ENCODE data around the gene MGAT3.

MGAT3 gene

GRCh38 chr22:39431216-39431801, 25.5 kb upstream of the MGAT3 start:
- no peaks in the 10 kb centered on the region for H4K20me1 ChIP-seq (ENCODE audit: low read depth, low read length)
- H3K9me2 ChIP-seq (replicated peaks; ENCODE audit: insufficient read depth, low read length) = no peaks in the 10 kb centered on the region
- H3K4me2 ChIP-seq (ENCODE audit: low read depth, low read length, poor library complexity, severe bottlenecking) = no peak overlapping the region
- H3K36me3 ChIP-seq (ENCODE audit: low read length) = no peaks in the 10 kb centered on the region
- H3F3A ChIP-seq (ENCODE audit: insufficient read depth) = 0 out of 2 replicates have a peak, but pooled peaks cover 1% of the 10 kb centered on the region
- no peak overlapping the region for H3K4me3 ChIP-seq (ENCODE audit: insufficient read depth, low read length, poor library complexity, severe bottlenecking)
- H3K9ac ChIP-seq (ENCODE audit: low read length) = no peak overlapping the region
- no peak overlapping the region for H2AFZ ChIP-seq (ENCODE audit: low read depth, low read length, severe bottlenecking)
- no peaks in the 10 kb centered on the region for H3K27me3 ChIP-seq (ENCODE audit: low read length)
- H3K27ac ChIP-seq (ENCODE audit: low read depth, low read length) = no peak overlapping the region
- TF ChIP-seq EZH2phosphoT487 (conservative IDR thresholded peaks at IDR 0.05; ENCODE audit: low read length) = no peak
- no peak for TF ChIP-seq CTCF (IDR thresholded peaks at IDR 0.05; ENCODE audit: insufficient read depth, low read length, poor library complexity, severe bottlenecking)
- no peaks in the 10 kb centered on the region for H3K79me2 ChIP-seq (ENCODE audit: insufficient read depth, low read length)
- no peaks in the 10 kb centered on the region for H3K9me3 ChIP-seq (ENCODE audit: insufficient read depth, low read length)

- H3K4me3 ChIP-seq (ENCODE audit: insufficient read depth, low read length, poor library complexity, severe bottlenecking) = no peak overlapping the region
- 0 out of 2 replicates have a peak, but pooled peaks cover 2% of the 10 kb centered on the region for H3F3A ChIP-seq (ENCODE audit: insufficient read depth)
- H2AFZ ChIP-seq (ENCODE audit: low read depth, low read length, severe bottlenecking) = no peak overlapping the region
- no peak overlapping the region for H3K27ac ChIP-seq (ENCODE audit: low read depth, low read length)
- no peaks in the 10 kb centered on the region for H3K9me3 ChIP-seq (ENCODE audit: insufficient read depth, low read length)
- no peaks in the 10 kb centered on the region for H3K9me2 ChIP-seq (replicated peaks; ENCODE audit: insufficient read depth, low read length)
- no peak overlapping the region for H3K9ac ChIP-seq (ENCODE audit: low read length)
- no peaks in the 10 kb centered on the region for H3K36me3 ChIP-seq (ENCODE audit: low read length)
- H4K20me1 ChIP-seq (ENCODE audit: low read depth, low read length) = no peaks in the 10 kb centered on the region
- no peak overlapping the region for H3K4me2 ChIP-seq (ENCODE audit: low read depth, low read length, poor library complexity, severe bottlenecking)
- no peaks in the 10 kb centered on the region for H3K27me3 ChIP-seq (ENCODE audit: low read length)
- H3K79me2 ChIP-seq (ENCODE audit: insufficient read depth, low read length) = no peaks in the 10 kb centered on the region
- TF ChIP-seq EZH2phosphoT487 (conservative IDR thresholded peaks at IDR 0.05; ENCODE audit: low read length) (no peak), CTCF (IDR thresholded peaks at IDR 0.05; ENCODE audit: insufficient read depth, low read length, poor library complexity, severe bottlenecking) (no peak)
Observed at GRCh38 chr22:39431821-39432251, 25.0 kb upstream of the MGAT3 start.

DNA sequence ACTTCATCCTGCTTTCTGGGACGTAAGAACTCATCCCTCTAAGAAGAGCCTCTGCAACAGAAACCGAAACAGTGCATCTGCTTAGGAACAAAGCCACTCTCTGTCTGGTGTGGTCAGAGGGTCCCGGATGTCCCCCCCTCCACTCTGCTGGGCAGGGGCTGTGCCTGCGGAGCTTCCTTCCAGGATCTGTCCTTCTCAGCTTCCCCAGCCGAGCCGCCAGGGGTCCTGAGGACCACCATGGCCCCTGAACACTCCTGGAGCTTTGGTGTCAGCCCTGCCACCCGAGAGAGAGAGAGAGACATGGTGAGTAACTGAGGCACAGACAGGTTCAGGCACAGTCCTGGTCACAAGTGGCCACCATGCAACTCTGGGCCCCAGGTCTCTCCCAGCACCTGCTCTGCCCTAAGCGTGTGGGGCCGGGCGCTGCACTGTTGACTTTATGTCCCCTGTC, 24.4 kb upstream of the MGAT3 start:
- Histone ChIP-seq H3K27ac (ENCODE audit: low read depth, low read length) (no peak overlapping the region), H2AFZ (ENCODE audit: low read depth, low read length, severe bottlenecking) (no peak overlapping the region), H3K9ac (ENCODE audit: low read length) (no peak overlapping the region), H3K4me2 (ENCODE audit: low read depth, low read length, poor library complexity, severe bottlenecking) (no peak overlapping the region), H3K9me2 (replicated peaks; ENCODE audit: insufficient read depth, low read length) (no peaks in the 10 kb centered on the region), H4K20me1 (ENCODE audit: low read depth, low read length) (no peaks in the 10 kb centered on the region), H3F3A (ENCODE audit: insufficient read depth) (0 out of 2 replicates have a peak, but pooled peaks cover 2% of the 10 kb centered on the region), H3K4me3 (ENCODE audit: insufficient read depth, low read length, poor library complexity, severe bottlenecking) (no peak overlapping the region), H3K9me3 (ENCODE audit: insufficient read depth, low read length) (no peaks in the 10 kb centered on the region), H3K79me2 (ENCODE audit: insufficient read depth, low read length) (no peaks in the 10 kb centered on the region), H3K36me3 (ENCODE audit: low read length) (no peaks in the 10 kb centered on the region), H3K27me3 (ENCODE audit: low read length) (no peaks in the 10 kb centered on the region)
- TF ChIP-seq EZH2phosphoT487 (conservative IDR thresholded peaks at IDR 0.05; ENCODE audit: low read length) (no peak), CTCF (IDR thresholded peaks at IDR 0.05; ENCODE audit: insufficient read depth, low read length, poor library complexity, severe bottlenecking) (no peak)

Data from SU-DHL-6 (cell line).